Liver (tissue), 9 donors: ENCODE data around the gene ANK3. TPM values are rescaled to one million over a fixed set of nuclear protein-coding genes. Genes with fewer than 3 reads are reported as not detected.

Source experiments
- DNase-seq: peaks from one replicate; pipeline ENCODE4 v3.0.0-alpha.2; 2017; ENCODE audit warnings: low spot score
- H3K27ac ChIP-seq, 2 donors: one replicate each; pipeline ENCODE4 v1.7.0; 2013; ENCODE audit warnings: inconsistent platforms in 2 of 2, low read length in 2 of 2, control low read depth in 1 of 2, low read depth in 1 of 2, mild to moderate bottlenecking in 1 of 2
- H3K27me3 ChIP-seq, 4 donors: one replicate each; pipeline versions ENCODE4 v1.6.1 to v1.7.0; 2013; ENCODE audit warnings: low read length in 3 of 4, inconsistent platforms in 1 of 4, mild to moderate bottlenecking in 1 of 4, moderate library complexity in 1 of 4; ENCODE audit not compliant: control insufficient read depth in 4 of 4, insufficient read depth in 4 of 4
- H3K36me3 ChIP-seq, 4 donors: one replicate each; pipeline versions ENCODE4 v1.6.1 to v1.7.0; 2013; ENCODE audit warnings: low read length in 3 of 4, mild to moderate bottlenecking in 3 of 4, low read depth in 1 of 4, moderate library complexity in 1 of 4; ENCODE audit not compliant: control insufficient read depth in 4 of 4, insufficient read depth in 3 of 4
- H3K4me1 ChIP-seq, 4 donors: one replicate each; pipeline versions ENCODE4 v1.6.1 to v1.7.0; 2013; ENCODE audit warnings: low read length in 3 of 4, mild to moderate bottlenecking in 3 of 4, moderate library complexity in 1 of 4; ENCODE audit not compliant: control insufficient read depth in 4 of 4, insufficient read depth in 4 of 4
- H3K4me3 ChIP-seq, 3 donors: one replicate each; pipeline versions ENCODE4 v1.6.1 to v1.7.0; 2013; ENCODE audit warnings: low read length in 3 of 3, control low read depth in 1 of 3, low read depth in 1 of 3, mild to moderate bottlenecking in 1 of 3
- H3K9ac ChIP-seq, 2 donors: one replicate each; pipeline ENCODE4 v1.7.0; 2013; ENCODE audit warnings: low read length in 2 of 2, mild to moderate bottlenecking in 2 of 2, moderate library complexity in 2 of 2, control low read depth in 1 of 2, low read depth in 1 of 2
- H3K9me3 ChIP-seq, 4 donors: one replicate each; pipeline versions ENCODE4 v1.6.1 to v1.7.0; 2013; ENCODE audit warnings: low read length in 3 of 4; ENCODE audit not compliant: control insufficient read depth in 4 of 4
- FOXA2 ChIP-seq: IDR thresholded peaks from 2 replicates; pipeline ENCODE4 v1.6.1; 2016; ENCODE audit warnings: antibody characterized with exemption
- GABPA ChIP-seq, 2 donors: IDR thresholded peaks in 1 of 2; conservative IDR thresholded peaks in 1 of 2; 2 replicates each; pipeline ENCODE4 v1.6.1; 2016; ENCODE audit warnings: antibody characterized with exemption in 2 of 2, mild to moderate bottlenecking in 1 of 2, moderate library complexity in 1 of 2
- HNF4A ChIP-seq, 2 donors: conservative IDR thresholded peaks; 2 replicates each; pipeline ENCODE4 v1.6.1; 2016; ENCODE audit warnings: antibody characterized with exemption in 2 of 2, mild to moderate bottlenecking in 2 of 2
- HNF4G ChIP-seq: IDR thresholded peaks from 2 replicates; pipeline ENCODE4 v1.6.1; 2016; ENCODE audit warnings: antibody characterized with exemption
- NR2F2 ChIP-seq: IDR thresholded peaks from 2 replicates; pipeline ENCODE4 v1.6.1; 2016; ENCODE audit warnings: antibody characterized with exemption
- RAD21 ChIP-seq, 2 donors: IDR thresholded peaks; 2 replicates each; pipeline ENCODE4 v1.6.1; 2016; ENCODE audit warnings: antibody characterized with exemption in 2 of 2, mild to moderate bottlenecking in 2 of 2
- RXRA ChIP-seq, 2 donors: IDR thresholded peaks; 2 replicates each; pipeline ENCODE4 v1.6.1; 2017 to 2018; ENCODE audit warnings: antibody characterized with exemption in 2 of 2, mild to moderate bottlenecking in 1 of 2
- SP1 ChIP-seq: IDR thresholded peaks from 2 replicates; pipeline ENCODE4 v1.6.1; 2018; ENCODE audit warnings: antibody characterized with exemption, mild to moderate bottlenecking
- TAF1 ChIP-seq: conservative IDR thresholded peaks from 2 replicates; pipeline ENCODE4 v1.6.1; 2016; ENCODE audit warnings: antibody characterized with exemption, mild to moderate bottlenecking
- YY1 ChIP-seq: IDR thresholded peaks from 2 replicates; pipeline ENCODE4 v1.6.1; 2016; ENCODE audit warnings: antibody characterized with exemption, mild to moderate bottlenecking
- WGBS: extraction: QIAGEN DNeasy Blood & Tissue Kit; methylation state at CpG from one replicate; pipeline ENCODE4 v1.1.7; 2013; 5-methylcytosine and 5-hydroxymethylcytosine counted together
- polyA plus RNA-seq, 2 donors: library from polyadenylated mRNA; stranded (reverse) in 1 of 2; unstranded in 1 of 2; fragments of 200-250 nt in 1 of 2; fragments of >200 nt in 1 of 2; fragmentation: Nextera tagmentation in 1 of 2; extraction: Ambion mirVana in 1 of 2; gene quantifications; one replicate each; pipeline versions ENCODE4 v1.2.1 to v1.2.3, GENCODE V29; 2013 to 2015
- total RNA-seq, 2 donors: library from RNA; depleted of rRNA; stranded (reverse); fragments of >200 nt; gene quantifications; one replicate each; pipeline ENCODE4 v1.2.3, GENCODE V29; 2014
- TF ChIP-seq, protein P1 (sequence below): IDR thresholded peaks from 2 replicates; pipeline ENCODE4 v1.6.1; 2016; ENCODE audit warnings: antibody characterized with exemption
- TF ChIP-seq, protein P2 (sequence below): fragments of 150-350 bp; IDR thresholded peaks from 2 replicates; pipeline ENCODE4 v1.5.1; 2017; ENCODE audit warnings: improper control_type of control experiment, low read depth, low read length; ENCODE audit not compliant: missing input control
- TF ChIP-seq, protein P3 (sequence below): IDR thresholded peaks from 2 replicates; pipeline ENCODE4 v1.6.1; 2016; ENCODE audit warnings: antibody characterized with exemption
- TF ChIP-seq, protein P4 (sequence below): IDR thresholded peaks from 2 replicates; pipeline ENCODE4 v1.6.1; 2016; ENCODE audit warnings: antibody characterized with exemption
- TF ChIP-seq, protein P5 (sequence below): IDR thresholded peaks from 2 replicates; pipeline ENCODE4 v1.6.1; 2016; ENCODE audit warnings: antibody characterized with exemption, mild to moderate bottlenecking
- donor health status: healthy.
- donor health status: healthy.
- donor health status: healthy.
- donor health status: healthy.
- donor health status: healthy.

ANK3 gene
- total and polyA plus RNA-seq, 4 donors, result 5.7 to 30.0 (median 9.7) TPM

DNA sequence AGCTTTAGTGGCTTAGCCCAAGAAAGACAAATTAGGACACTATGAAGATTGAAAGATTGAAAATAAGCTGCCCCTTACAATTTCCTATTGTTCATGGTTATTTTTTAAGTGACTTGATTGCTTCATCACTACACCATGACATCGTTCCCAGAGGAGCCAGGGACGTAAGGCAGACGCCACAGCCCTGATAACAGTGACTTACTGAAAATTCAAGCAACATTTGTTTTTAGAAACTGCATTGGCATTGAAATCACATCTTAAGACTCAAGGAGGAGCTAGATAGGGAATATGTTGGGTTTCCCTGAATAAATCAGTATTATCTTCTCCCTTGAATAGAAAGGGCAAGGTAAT, 38.7 kb upstream of the ANK3 start:
- H3K9me3 ChIP-seq, result no peaks in the 10 kb centered on the region
- no peak overlapping the region for H3K9ac ChIP-seq
- H3K4me3 ChIP-seq, result no peak overlapping the region
- H3K27me3 ChIP-seq, result no peaks in the 10 kb centered on the region
- TF ChIP-seq, protein P1, sequence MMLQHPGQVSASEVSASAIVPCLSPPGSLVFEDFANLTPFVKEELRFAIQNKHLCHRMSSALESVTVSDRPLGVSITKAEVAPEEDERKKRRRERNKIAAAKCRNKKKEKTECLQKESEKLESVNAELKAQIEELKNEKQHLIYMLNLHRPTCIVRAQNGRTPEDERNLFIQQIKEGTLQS, result no peak
- TF ChIP-seq SP1, result no peak
- no peak for TF ChIP-seq FOXA2
- TF ChIP-seq, protein P2, sequence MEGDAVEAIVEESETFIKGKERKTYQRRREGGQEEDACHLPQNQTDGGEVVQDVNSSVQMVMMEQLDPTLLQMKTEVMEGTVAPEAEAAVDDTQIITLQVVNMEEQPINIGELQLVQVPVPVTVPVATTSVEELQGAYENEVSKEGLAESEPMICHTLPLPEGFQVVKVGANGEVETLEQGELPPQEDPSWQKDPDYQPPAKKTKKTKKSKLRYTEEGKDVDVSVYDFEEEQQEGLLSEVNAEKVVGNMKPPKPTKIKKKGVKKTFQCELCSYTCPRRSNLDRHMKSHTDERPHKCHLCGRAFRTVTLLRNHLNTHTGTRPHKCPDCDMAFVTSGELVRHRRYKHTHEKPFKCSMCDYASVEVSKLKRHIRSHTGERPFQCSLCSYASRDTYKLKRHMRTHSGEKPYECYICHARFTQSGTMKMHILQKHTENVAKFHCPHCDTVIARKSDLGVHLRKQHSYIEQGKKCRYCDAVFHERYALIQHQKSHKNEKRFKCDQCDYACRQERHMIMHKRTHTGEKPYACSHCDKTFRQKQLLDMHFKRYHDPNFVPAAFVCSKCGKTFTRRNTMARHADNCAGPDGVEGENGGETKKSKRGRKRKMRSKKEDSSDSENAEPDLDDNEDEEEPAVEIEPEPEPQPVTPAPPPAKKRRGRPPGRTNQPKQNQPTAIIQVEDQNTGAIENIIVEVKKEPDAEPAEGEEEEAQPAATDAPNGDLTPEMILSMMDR, result no peak
- no peak for TF ChIP-seq HNF4A (conservative IDR thresholded peaks at IDR 0.05)
- H3K36me3 ChIP-seq, result no peaks in the 10 kb centered on the region
- no peak overlapping the region for H3K27ac ChIP-seq
- 93% methylated on average over 3 of the region's 3 CpGs for WGBS
- no peak for DNase-seq
- H3K4me1 ChIP-seq, result peaks cover 0 to 24% (median 8%) of the 10 kb centered on the region in 4 donors

DNA sequence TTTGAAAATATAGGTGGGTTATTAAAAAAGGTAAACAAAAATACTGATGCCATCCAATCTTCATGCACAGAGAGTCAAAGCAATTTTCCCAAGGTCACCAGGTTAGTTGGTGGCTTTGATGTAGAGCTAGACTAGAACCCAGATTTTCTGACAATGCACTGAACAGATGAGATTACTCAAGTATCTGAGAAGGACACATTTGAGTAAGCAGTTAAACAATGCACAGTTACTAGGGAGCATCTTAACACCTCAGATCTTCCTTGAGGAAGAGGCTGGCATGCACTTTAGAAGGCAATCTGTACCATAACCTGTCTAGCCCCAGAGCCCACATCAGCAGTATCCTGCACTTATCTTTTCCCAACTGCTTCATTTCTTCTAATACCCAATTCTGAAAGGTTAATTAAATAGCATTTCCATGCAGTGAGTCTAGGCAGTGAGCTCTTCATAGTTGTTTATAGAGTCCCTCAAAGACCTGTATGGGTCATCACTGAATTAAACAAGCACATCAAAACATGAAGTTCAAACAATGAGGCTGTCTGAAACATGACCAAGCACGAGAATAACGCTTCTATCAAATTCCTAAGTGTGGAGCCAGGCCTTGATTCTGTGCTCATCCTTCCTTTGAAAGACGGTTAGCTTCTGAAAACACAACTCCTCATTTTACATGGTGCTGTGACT, 38.2 kb upstream of the ANK3 start:
- TF ChIP-seq, protein P3, sequence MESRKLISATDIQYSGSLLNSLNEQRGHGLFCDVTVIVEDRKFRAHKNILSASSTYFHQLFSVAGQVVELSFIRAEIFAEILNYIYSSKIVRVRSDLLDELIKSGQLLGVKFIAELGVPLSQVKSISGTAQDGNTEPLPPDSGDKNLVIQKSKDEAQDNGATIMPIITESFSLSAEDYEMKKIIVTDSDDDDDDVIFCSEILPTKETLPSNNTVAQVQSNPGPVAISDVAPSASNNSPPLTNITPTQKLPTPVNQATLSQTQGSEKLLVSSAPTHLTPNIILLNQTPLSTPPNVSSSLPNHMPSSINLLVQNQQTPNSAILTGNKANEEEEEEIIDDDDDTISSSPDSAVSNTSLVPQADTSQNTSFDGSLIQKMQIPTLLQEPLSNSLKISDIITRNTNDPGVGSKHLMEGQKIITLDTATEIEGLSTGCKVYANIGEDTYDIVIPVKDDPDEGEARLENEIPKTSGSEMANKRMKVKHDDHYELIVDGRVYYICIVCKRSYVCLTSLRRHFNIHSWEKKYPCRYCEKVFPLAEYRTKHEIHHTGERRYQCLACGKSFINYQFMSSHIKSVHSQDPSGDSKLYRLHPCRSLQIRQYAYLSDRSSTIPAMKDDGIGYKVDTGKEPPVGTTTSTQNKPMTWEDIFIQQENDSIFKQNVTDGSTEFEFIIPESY, result no peak
- TF ChIP-seq NR2F2 (no peak), RAD21 (IDR thresholded peaks at IDR 0.05) (no peak), GABPA (IDR thresholded peaks at IDR 0.05 in 1 of 2, conservative IDR thresholded peaks at IDR 0.05 in 1 of 2) (no peak), RXRA (IDR thresholded peaks at IDR 0.05) (no peak)
- TF ChIP-seq, protein P1, result no peak
- TF ChIP-seq, protein P4, sequence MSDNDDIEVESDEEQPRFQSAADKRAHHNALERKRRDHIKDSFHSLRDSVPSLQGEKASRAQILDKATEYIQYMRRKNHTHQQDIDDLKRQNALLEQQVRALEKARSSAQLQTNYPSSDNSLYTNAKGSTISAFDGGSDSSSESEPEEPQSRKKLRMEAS, result no peak
- no peaks in the 10 kb centered on the region for H3K27me3 ChIP-seq
- no peak overlapping the region for H3K27ac ChIP-seq
- DNase-seq, result no peak
- H3K4me3 ChIP-seq, result no peak overlapping the region
- no peaks in the 10 kb centered on the region for H3K9me3 ChIP-seq
- no peak overlapping the region for H3K9ac ChIP-seq
- H3K4me1 ChIP-seq, result peaks cover 0 to 24% (median 10%) of the 10 kb centered on the region in 4 donors
- 92% methylated on average over 3 of the region's 3 CpGs for WGBS
- no peaks in the 10 kb centered on the region for H3K36me3 ChIP-seq

DNA sequence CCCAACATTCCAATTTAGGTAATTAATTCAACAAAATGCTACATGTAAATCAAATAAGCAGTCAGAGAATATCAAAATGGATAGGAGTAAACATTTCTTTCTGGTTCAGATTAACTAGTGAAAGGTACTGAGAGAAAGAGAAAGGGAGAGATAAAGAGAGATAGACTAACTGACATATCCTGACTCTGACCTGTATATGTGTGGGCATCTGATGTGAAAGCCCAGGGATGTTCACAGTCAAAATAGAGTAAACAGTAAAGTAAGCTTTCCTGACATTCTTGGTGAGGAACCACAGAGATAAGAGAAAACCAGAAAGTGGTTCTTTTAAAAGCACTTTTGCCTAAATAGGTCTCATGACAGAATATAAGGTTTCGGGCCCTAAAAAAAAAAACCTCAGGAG, 37.5 kb upstream of the ANK3 start:
- Histone ChIP-seq H3K4me1 (peaks cover 0 to 24% (median 13%) of the 10 kb centered on the region in 4 donors), H3K36me3 (no peaks in the 10 kb centered on the region), H3K27ac (peak overlapping the region in 1 of 2 donors; percentile 46), H3K4me3 (no peak overlapping the region), H3K9me3 (no peaks in the 10 kb centered on the region), H3K27me3 (no peaks in the 10 kb centered on the region), H3K9ac (no peak overlapping the region)
- no peak for DNase-seq
- WGBS, result 93% methylated on average over 1 of the region's 1 CpG
- TF ChIP-seq, protein P1, result no peak
- TF ChIP-seq SP1 (no peak), HNF4G (no peak), TAF1 (no peak), YY1 (no peak)
- TF ChIP-seq, protein P4, result no peak
- TF ChIP-seq, protein P5, sequence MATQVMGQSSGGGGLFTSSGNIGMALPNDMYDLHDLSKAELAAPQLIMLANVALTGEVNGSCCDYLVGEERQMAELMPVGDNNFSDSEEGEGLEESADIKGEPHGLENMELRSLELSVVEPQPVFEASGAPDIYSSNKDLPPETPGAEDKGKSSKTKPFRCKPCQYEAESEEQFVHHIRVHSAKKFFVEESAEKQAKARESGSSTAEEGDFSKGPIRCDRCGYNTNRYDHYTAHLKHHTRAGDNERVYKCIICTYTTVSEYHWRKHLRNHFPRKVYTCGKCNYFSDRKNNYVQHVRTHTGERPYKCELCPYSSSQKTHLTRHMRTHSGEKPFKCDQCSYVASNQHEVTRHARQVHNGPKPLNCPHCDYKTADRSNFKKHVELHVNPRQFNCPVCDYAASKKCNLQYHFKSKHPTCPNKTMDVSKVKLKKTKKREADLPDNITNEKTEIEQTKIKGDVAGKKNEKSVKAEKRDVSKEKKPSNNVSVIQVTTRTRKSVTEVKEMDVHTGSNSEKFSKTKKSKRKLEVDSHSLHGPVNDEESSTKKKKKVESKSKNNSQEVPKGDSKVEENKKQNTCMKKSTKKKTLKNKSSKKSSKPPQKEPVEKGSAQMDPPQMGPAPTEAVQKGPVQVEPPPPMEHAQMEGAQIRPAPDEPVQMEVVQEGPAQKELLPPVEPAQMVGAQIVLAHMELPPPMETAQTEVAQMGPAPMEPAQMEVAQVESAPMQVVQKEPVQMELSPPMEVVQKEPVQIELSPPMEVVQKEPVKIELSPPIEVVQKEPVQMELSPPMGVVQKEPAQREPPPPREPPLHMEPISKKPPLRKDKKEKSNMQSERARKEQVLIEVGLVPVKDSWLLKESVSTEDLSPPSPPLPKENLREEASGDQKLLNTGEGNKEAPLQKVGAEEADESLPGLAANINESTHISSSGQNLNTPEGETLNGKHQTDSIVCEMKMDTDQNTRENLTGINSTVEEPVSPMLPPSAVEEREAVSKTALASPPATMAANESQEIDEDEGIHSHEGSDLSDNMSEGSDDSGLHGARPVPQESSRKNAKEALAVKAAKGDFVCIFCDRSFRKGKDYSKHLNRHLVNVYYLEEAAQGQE, result no peak
- TF ChIP-seq, protein P3, result no peak
